Measurements from ENCODE around the gene MAPK4. TPM values are rescaled to one million over a fixed set of nuclear protein-coding genes. Genes with fewer than 3 reads are reported as not detected.
"Not testable (repeated sequence)": the region's sequence is repeated elsewhere in the genome, so short reads cannot be mapped to it uniquely, and the experiment has no call there.

Gene MAPK4
- total RNA-seq, 1 donor from 2014 or later = 0.89 TPM

DNA sequence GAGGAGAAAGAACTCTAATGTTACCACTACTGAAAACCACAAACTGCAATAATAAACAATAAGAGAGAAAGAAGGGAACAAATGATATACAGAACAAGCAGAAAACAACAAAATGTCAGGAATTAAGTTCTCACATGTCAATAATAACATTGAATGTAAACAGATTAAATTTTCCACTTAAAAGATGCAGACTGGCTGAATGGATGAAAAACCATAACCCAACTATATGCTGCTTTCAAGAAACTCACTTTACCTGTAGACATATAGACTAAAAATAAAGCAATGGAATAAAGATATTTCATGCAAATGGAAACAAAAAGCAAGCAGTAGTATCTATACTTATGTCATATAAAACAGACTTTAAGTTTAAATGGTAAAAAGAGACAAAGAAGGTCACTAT is 209.6 kb downstream of the MAPK4 start:
- ATAC-seq (no peak), DNase-seq (ENCODE audit: low spot score) (no peak)
- intact Hi-C loops (cut with DNase I) = no loop called here

DNA sequence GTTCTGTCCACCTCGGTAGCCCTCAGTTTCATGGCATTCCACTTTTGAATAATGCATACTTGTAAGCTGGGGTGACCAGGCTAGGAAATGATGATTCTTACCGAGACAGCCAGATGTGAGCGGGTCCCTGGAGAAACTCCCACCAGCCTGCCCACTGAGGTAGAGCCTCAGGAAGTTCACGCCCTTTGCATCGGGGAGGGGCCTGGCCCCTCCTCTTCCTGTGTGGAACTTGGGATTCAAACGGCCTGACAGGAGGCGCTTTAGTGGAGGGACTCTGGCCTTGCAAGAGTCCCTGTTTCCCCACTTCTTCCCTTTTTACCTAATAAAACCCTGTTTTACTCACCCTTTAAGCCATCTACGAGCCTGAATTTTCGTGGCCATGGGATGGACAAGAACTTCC is 215.3 kb downstream of the MAPK4 start:
- DNase-seq (ENCODE audit: low spot score) = no peak
- ATAC-seq = no peak
- intact Hi-C loops (cut with DNase I) = no loop called here

- intact Hi-C loops (cut with DNase I) = no loop called here
- no peak for ATAC-seq
- DNase-seq (ENCODE audit: low spot score) = no peak
Observed at GRCh38 chr18:50775726-50776125, 215.8 kb downstream of the MAPK4 start.

GRCh38 chr18:50776383-50776782 is 216.5 kb downstream of the MAPK4 start:
- ATAC-seq = no peak
- no peak for DNase-seq (ENCODE audit: low spot score)
- intact Hi-C loops (cut with DNase I) = no loop called here

DNA sequence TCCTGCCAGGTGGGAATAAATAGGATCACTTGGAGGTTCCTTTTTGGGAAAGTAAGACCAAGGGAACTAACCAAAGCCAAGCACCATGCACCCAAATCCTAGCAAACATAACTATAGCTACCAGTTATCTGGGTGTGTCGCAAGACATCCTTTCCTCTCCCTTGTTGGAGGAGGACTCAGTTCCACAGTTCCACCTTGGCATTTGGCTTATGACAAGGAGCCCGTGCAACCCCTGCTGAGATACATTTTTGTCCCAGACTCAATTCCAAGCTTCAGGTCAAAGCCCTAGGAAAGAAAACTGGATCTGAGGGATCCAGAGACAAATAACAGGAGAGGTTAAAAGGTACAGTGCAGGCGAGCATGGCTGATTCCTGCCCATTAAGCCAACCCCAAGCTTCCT is 219.1 kb downstream of the MAPK4 start:
- intact Hi-C loops (cut with DNase I); DNase-seq (ENCODE audit: low spot score); ATAC-seq: not testable (repeated sequence)

Other genes with a start within 250 kb of the MAPK4 start
- gene SKA1, start 185.0 kb upstream of the MAPK4 start, total RNA-seq = 0.36 TPM

Measured in sciatic nerve (tissue), 2 donors.